ENCODE measurements around the gene SLC2A11. TPM values are rescaled to one million over a fixed set of nuclear protein-coding genes. Genes with fewer than 3 reads are reported as not detected.
"Not testable (repeated sequence)": the region's sequence is repeated elsewhere in the genome, so short reads cannot be mapped to it uniquely, and the experiment has no call there.

SLC2A11 gene
- total RNA-seq, 4 donors from 2014 or later: 6.9 to 28.9 (median 13.4) TPM

- 81 to 85% methylated on average over 3 of the region's 3 CpGs for WGBS, 2 donors
- no peak overlapping the region for H3K27ac ChIP-seq
- peaks cover 0 to 17% (median 0%) of the 10 kb centered on the region in 4 donors for H3K4me1 ChIP-seq
- no peaks in the 10 kb centered on the region for H3K9me3 ChIP-seq
- DNase-seq (ENCODE audit: low spot score in 2 of 2): no peak
- no peaks in the 10 kb centered on the region for H3K27me3 ChIP-seq
- peaks cover 0 to 32% (median 0%) of the 10 kb centered on the region in 3 donors for H3K36me3 ChIP-seq
- peak in 4 of 5 experiments; percentile 14 to 26 (median 17) for TF ChIP-seq CTCF (IDR thresholded peaks at IDR 0.05)
- TF ChIP-seq POLR2A (IDR thresholded peaks at IDR 0.05): no peak
- no peak for TF ChIP-seq EP300 (IDR thresholded peaks at IDR 0.05)
- H3K4me3 ChIP-seq: no peak overlapping the region
Measured at GRCh38 chr22:23862103-23862502, 4.4 kb downstream of the SLC2A11 start.

GRCh38 chr22:23864499-23865154 lies 7.0 kb downstream of the SLC2A11 start:
- H3K4me3 ChIP-seq; H3K27ac ChIP-seq; H3K9me3 ChIP-seq; DNase-seq (ENCODE audit: low spot score in 2 of 2); H3K27me3 ChIP-seq; H3K4me1 ChIP-seq: not testable (repeated sequence)
- peaks cover 0 to 58% (median 10%) of the 10 kb centered on the region in 3 donors for H3K36me3 ChIP-seq
- 70 to 93% methylated on average over 11 of the region's 11 CpGs for WGBS, 2 donors

DNA sequence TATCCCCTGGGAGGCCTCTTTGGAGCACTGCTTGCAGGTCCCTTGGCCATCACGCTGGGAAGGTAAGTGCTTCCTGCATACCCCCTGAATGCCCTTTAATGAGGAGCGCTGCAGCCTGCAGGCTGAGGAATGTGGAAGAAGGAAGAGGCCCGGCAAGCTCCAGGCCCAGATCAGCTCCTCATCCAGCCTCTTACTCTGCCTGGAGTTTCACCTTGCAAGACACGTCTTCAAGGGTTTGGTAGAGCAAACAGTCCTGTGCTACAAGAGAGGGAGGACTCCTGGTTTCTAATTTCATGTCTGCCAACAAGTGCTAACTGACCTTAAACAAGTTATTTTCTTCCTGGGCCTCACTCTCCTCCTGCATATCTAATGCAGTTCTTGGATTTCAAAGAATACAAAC lies 10.9 kb downstream of the SLC2A11 start:
- H3K36me3 ChIP-seq: peaks cover 0 to 69% (median 10%) of the 10 kb centered on the region in 3 donors
- no peaks in the 10 kb centered on the region for H3K4me1 ChIP-seq
- H3K27me3 ChIP-seq: no peaks in the 10 kb centered on the region
- H3K4me3 ChIP-seq: no peak overlapping the region
- 83 to 93% methylated on average over 4 of the region's 4 CpGs for WGBS, 2 donors
- TF ChIP-seq CTCF (IDR thresholded peaks at IDR 0.05): no peak
- no peak for TF ChIP-seq POLR2A (IDR thresholded peaks at IDR 0.05)
- TF ChIP-seq EP300 (IDR thresholded peaks at IDR 0.05): no peak
- H3K27ac ChIP-seq: no peak overlapping the region
- H3K9me3 ChIP-seq: no peaks in the 10 kb centered on the region
- DNase-seq (ENCODE audit: low spot score in 2 of 2): no peak

DNA sequence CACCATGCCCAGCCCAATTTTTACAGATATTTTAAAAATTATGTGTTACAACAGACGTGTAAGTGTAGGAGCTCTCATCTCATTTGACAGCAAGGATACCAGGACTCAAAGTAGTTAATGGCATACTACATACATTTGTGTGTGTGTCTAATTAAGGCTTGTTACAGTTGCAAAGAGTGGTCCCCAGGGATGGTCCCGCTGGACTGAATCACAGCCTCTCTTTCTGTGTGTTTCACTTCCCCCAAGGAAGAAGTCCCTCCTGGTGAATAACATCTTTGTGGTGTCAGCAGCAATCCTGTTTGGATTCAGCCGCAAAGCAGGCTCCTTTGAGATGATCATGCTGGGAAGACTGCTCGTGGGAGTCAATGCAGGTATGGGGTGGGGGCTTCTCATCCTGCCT lies 17.2 kb downstream of the SLC2A11 start:
- Histone ChIP-seq H3K4me3 (no peak overlapping the region), H3K9me3 (no peaks in the 10 kb centered on the region), H3K4me1 (no peaks in the 10 kb centered on the region), H3K27me3 (no peaks in the 10 kb centered on the region), H3K36me3 (peaks cover 0 to 58% (median 0%) of the 10 kb centered on the region in 3 donors), H3K27ac (no peak overlapping the region)
- TF ChIP-seq EP300 (IDR thresholded peaks at IDR 0.05) (no peak), CTCF (IDR thresholded peaks at IDR 0.05) (no peak), POLR2A (IDR thresholded peaks at IDR 0.05) (no peak)
- WGBS, 2 donors: 73% methylated on average over 4 of the region's 4 CpGs
- DNase-seq (ENCODE audit: low spot score in 2 of 2): no peak

- TF ChIP-seq CTCF (IDR thresholded peaks at IDR 0.05): no peak
- TF ChIP-seq POLR2A (IDR thresholded peaks at IDR 0.05): no peak
- no peak for TF ChIP-seq EP300 (IDR thresholded peaks at IDR 0.05)
- Histone ChIP-seq H3K36me3 (peaks cover 0 to 48% (median 0%) of the 10 kb centered on the region in 3 donors), H3K4me3 (no peak overlapping the region), H3K27ac (no peak overlapping the region), H3K27me3 (no peaks in the 10 kb centered on the region), H3K4me1 (no peaks in the 10 kb centered on the region), H3K9me3 (no peaks in the 10 kb centered on the region)
- no peak for DNase-seq (ENCODE audit: low spot score in 2 of 2)
- WGBS, 2 donors: 88 to 100% methylated on average over 1 to 2 of the region's 2 CpGs
Measured at GRCh38 chr22:23875801-23876200, 18.1 kb downstream of the SLC2A11 start.
